Measurements from ENCODE around the gene COL1A1. TPM values are rescaled to one million over a fixed set of nuclear protein-coding genes. Genes with fewer than 3 reads are reported as not detected.

COL1A1 gene
- polyA plus RNA-seq, 1 of the 3 experiments (the other 2 are of a cell fraction), result 1,461 TPM

DNA sequence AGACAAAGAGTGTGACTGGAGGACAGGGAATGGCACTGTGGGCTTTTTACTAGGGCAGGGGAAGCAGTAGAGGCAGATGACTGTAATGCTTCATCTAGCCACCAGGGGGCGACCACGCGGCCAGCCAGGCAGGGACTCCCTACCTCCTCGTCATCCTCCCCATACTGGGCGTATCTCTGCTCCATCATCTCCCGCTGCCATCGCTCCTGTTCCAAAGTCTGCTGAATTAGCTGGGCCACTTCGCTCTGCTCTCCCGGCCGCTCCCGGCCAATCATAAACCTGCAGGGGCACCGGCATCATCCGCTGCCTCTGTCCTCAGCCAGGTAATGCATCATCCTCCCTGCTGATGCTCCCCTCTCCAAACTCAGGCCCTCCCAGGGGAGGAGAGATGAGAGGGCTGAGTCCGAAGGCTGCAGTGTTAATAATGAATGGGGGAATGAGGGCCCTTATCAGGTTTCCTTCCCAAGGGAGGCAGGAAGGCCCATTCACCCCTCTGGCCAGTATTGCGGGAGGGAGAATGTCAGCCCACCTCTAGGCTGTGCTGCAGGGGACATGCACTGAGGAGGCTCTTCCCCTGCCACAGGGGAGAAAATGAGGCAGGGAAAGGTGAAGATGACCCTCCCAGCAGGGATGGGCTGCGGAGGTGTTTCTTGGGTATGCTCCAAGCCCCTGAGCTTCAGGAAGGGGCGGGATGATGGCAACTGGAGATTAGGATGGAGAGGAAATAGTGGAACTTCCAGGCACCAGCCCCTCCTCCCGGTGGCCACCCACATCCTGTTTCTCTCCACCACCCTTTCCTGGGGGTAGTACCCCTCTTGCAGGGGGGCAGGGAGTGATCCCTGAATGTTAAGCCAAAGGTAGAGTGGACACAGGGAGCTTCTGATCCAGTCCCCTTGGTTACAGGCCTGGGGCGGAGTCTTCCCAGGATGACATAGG is 61.2 kb downstream of the COL1A1 start:
- Histone ChIP-seq H3K36me3 (replicated peaks in 1 of 2; ENCODE audit: control insufficient read depth in 1 of 2, insufficient read depth in 2 of 2, low read length in 1 of 2) (peaks cover 50 to 91% of the 10 kb centered on the region in 2 experiments), H3K79me2 (ENCODE audit: insufficient read depth) (peaks cover 32% of the 10 kb centered on the region), H3K27me3 (ENCODE audit: insufficient read depth) (no peaks in the 10 kb centered on the region), H3K4me1 (ENCODE audit: control insufficient read depth in 1 of 2, insufficient read depth in 2 of 2, low read depth in 1 of 2, low read length in 1 of 2) (peaks cover 0 to 7% of the 10 kb centered on the region in 2 experiments; a peak in 1 of 4 replicates), H3F3A (replicated peaks; ENCODE audit: insufficient read depth) (peaks cover 20% of the 10 kb centered on the region), H2AFZ (ENCODE audit: low read depth) (no peak overlapping the region), H3K4me2 (no peak overlapping the region), H3K9ac (no peak overlapping the region), H3K9me3 (no peaks in the 10 kb centered on the region), H3K27ac (ENCODE audit: low read depth in 2 of 2, low read length in 1 of 2) (peak overlapping the region in 1 of 2 experiments; percentile 40; a peak in 2 of 4 replicates), H3K4me3 (ENCODE audit: low read depth in 2 of 2, low read length in 1 of 2) (no peak overlapping the region; a peak in 1 of 4 replicates), H3K9me2 (no peaks in the 10 kb centered on the region), H4K20me1 (ENCODE audit: insufficient read depth) (peaks cover 44% of the 10 kb centered on the region)
- ChIA-PET CTCF (interaction anchor here (0.6 to 9.3 kb wide), 38 partner anchors 9 to 257 kb away, joined by 3 to 169 read pairs (median 4); partner anchors contain the start of genes COL1A1, LRRC59, PPP1R9B and SAMD14), POLR2A (interaction anchor here (1.0 to 1.9 kb wide), 3 partner anchors 10 to 22 kb away, joined by 3 to 6 read pairs (median 5); partner anchors contain the start of gene SAMD14)
- peak; percentile 98 for DNase-seq
- 46% methylated on average over 19 of the region's 19 CpGs for WGBS (ENCODE audit: low lambda C conversion rate)
- TF ChIP-seq POLR2AphosphoS5 (IDR thresholded peaks at IDR 0.05; ENCODE audit: low read depth, low read length), result no peak; the same call in 1 of the 2 replicates
- TF ChIP-seq, protein P1, sequence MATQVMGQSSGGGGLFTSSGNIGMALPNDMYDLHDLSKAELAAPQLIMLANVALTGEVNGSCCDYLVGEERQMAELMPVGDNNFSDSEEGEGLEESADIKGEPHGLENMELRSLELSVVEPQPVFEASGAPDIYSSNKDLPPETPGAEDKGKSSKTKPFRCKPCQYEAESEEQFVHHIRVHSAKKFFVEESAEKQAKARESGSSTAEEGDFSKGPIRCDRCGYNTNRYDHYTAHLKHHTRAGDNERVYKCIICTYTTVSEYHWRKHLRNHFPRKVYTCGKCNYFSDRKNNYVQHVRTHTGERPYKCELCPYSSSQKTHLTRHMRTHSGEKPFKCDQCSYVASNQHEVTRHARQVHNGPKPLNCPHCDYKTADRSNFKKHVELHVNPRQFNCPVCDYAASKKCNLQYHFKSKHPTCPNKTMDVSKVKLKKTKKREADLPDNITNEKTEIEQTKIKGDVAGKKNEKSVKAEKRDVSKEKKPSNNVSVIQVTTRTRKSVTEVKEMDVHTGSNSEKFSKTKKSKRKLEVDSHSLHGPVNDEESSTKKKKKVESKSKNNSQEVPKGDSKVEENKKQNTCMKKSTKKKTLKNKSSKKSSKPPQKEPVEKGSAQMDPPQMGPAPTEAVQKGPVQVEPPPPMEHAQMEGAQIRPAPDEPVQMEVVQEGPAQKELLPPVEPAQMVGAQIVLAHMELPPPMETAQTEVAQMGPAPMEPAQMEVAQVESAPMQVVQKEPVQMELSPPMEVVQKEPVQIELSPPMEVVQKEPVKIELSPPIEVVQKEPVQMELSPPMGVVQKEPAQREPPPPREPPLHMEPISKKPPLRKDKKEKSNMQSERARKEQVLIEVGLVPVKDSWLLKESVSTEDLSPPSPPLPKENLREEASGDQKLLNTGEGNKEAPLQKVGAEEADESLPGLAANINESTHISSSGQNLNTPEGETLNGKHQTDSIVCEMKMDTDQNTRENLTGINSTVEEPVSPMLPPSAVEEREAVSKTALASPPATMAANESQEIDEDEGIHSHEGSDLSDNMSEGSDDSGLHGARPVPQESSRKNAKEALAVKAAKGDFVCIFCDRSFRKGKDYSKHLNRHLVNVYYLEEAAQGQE (IDR thresholded peaks at IDR 0.05; ENCODE audit: low read depth, low read length), result no peak
- TF ChIP-seq NRF1 (IDR thresholded peaks at IDR 0.05; ENCODE audit: low read depth, low read length), result no peak
- peak in 1 of 2 experiments; percentile 27; a peak in 1 of 4 replicates for TF ChIP-seq EP300 (IDR thresholded peaks at IDR 0.05; ENCODE audit: borderline replicate concordance in 1 of 2, low read depth in 1 of 2, low read length in 1 of 2)
- no peak for TF ChIP-seq FOXJ3 (CRISPR knock-in tag; IDR thresholded peaks at IDR 0.05)
- no peak for TF ChIP-seq EZH2phosphoT487 (IDR thresholded peaks at IDR 0.05; ENCODE audit: borderline replicate concordance, low read depth)
- peak; percentile 28 for TF ChIP-seq CHD2 (IDR thresholded peaks at IDR 0.05; ENCODE audit: low read length, partially characterized antibody)
- TF ChIP-seq RCOR1 (IDR thresholded peaks at IDR 0.05; ENCODE audit: low read length), result peak; percentile 50
- peak; percentile 48; the same call in 1 of the 2 replicates for TF ChIP-seq SIN3A (IDR thresholded peaks at IDR 0.05; ENCODE audit: borderline replicate concordance, low read depth, low read length)
- TF ChIP-seq RAD21 (IDR thresholded peaks at IDR 0.05; ENCODE audit: low read length), result peak; percentile 82
- TF ChIP-seq JUND (IDR thresholded peaks at IDR 0.05), result no peak
- no peak for TF ChIP-seq ZBTB33 (IDR thresholded peaks at IDR 0.05; ENCODE audit: borderline replicate concordance, low read depth)
- TF ChIP-seq RFX5 (IDR thresholded peaks at IDR 0.05; ENCODE audit: low read length), result no peak
- TF ChIP-seq ELF1 (IDR thresholded peaks at IDR 0.05), result no peak
- TF ChIP-seq RXRA (IDR thresholded peaks at IDR 0.05; ENCODE audit: borderline replicate concordance, low read depth), result no peak
- TF ChIP-seq FOXM1 (IDR thresholded peaks at IDR 0.05; ENCODE audit: low read depth), result no peak
- TF ChIP-seq TEAD4 (IDR thresholded peaks at IDR 0.05; ENCODE audit: borderline replicate concordance, insufficient read depth), result no peak
- TF ChIP-seq MXI1 (IDR thresholded peaks at IDR 0.05; ENCODE audit: low read depth, low read length), result 0 out of 2 replicates have a peak, but pooled peaks have one; percentile 9
- TF ChIP-seq TCF12 (IDR thresholded peaks at IDR 0.05), result no peak
- no peak for TF ChIP-seq IRF3 (IDR thresholded peaks at IDR 0.05; ENCODE audit: low read depth, low read length)
- no peak for TF ChIP-seq NFIC (IDR thresholded peaks at IDR 0.05; ENCODE audit: borderline replicate concordance)
- no peak for TF ChIP-seq MEF2A (IDR thresholded peaks at IDR 0.05; ENCODE audit: borderline replicate concordance, low read depth)
- TF ChIP-seq GATA2 (CRISPR knock-in tag; IDR thresholded peaks at IDR 0.05), result peak; percentile 56
- no peak for TF ChIP-seq TAF1 (IDR thresholded peaks at IDR 0.05; ENCODE audit: borderline replicate concordance, low read depth, low read length)
- no peak for TF ChIP-seq YY1 (IDR thresholded peaks at IDR 0.05; ENCODE audit: low read depth)
- peak; percentile 95 for TF ChIP-seq SMC3 (IDR thresholded peaks at IDR 0.05; ENCODE audit: low read depth, low read length)
- TF ChIP-seq GABPA (IDR thresholded peaks at IDR 0.05; ENCODE audit: low read depth), result no peak
